HG03575 (cell line): Measurements from ENCODE around the gene GRIA2.

Source experiments
- ATAC-seq: cut with Tn5 transposase; IDR thresholded peaks from one replicate; pipeline ENCODE4 v1.9.1; 2021; ENCODE audit not compliant: unreplicated experiment, insufficient number of reproducible peaks, low FRiP score; ENCODE audit errors: extremely low read depth

GRIA2 gene

DNA sequence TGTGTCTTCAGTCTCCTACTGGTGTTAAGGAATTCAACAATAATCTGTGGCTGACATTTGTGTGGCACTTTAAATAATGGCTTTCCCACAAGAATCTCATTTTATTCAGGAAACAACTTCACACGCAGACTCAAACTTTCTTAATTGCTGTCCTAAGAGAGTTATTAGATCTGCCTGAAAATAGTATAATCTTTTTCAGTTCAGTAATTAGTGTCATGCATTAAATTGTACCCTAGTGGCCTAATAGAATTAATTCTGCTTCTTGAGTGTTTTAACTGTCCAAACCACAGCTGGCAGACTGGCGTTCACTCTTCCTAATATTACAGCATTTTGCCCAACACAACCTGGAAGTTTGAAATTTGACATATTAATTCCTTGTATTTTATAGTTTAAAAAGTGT is 107.1 kb downstream of the GRIA2 start:
- no peak for ATAC-seq

- ATAC-seq = no peak
These were observed 137.4 kb downstream of the GRIA2 start for GRCh38 chr4:157357887-157358286.

DNA sequence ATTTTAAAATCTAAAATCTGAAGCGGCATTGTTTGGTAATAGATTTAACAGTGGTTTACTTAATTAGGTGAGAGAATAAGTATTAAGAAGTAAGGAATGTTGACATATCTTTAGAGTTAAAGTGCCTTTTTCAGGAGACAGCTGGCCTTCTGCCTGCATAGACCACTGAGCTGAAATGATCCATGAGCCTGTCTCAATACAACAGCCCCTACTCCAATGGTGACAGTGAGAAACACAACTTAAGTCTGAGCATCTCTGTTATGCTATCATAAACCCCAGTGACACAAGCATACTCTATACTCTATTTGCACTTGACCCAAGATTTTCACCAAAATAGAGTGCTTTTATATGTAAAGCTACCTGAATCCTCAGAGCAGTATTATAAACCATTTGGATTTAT is 137.9 kb downstream of the GRIA2 start:
- no peak for ATAC-seq

GRCh38 chr4:157358851-157359250 is 138.3 kb downstream of the GRIA2 start:
- ATAC-seq = no peak

DNA sequence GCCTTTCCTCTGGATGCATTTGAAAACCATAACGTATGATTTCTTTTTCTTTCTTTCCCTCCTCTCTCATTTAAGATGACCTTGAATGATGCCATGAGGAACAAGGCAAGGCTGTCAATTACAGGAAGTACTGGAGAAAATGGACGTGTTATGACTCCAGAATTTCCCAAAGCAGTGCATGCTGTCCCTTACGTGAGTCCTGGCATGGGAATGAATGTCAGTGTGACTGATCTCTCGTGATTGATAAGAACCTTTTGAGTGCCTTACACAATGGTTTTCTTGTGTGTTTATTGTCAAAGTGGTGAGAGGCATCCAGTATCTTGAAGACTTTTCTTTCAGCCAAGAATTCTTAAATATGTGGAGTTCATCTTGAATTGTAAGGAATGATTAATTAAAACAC is 142.8 kb downstream of the GRIA2 start:
- ATAC-seq = no peak

GRCh38 chr4:157372154-157372553 is 151.6 kb downstream of the GRIA2 start:
- no peak for ATAC-seq

GRCh38 chr4:157372567-157372966 is 152.0 kb downstream of the GRIA2 start:
- ATAC-seq = no peak

DNA sequence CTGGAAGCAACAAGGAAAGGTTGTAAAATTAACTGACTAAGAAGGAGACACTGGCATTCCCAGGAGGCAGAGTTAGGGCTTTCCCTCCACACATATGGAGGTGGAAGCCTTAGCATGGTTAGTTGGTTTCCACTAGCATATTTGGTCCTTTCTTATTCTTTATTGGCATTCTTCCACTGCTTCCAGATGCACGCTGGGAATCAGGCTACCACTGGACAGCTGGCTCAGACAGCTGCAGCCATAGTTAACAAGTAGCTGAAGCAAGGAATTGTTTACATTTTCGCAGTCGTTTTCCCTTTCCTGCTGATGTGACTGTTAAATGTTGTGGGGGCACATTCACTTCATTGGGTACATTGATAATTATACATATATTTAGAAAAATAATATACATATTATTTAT is 169.2 kb downstream of the GRIA2 start:
- ATAC-seq = no peak

- no peak for ATAC-seq
These were observed 184.5 kb downstream of the GRIA2 start for GRCh38 chr4:157405070-157405469.
